ENCODE data around the gene FILIP1L.

The FILIP1L gene

DNA sequence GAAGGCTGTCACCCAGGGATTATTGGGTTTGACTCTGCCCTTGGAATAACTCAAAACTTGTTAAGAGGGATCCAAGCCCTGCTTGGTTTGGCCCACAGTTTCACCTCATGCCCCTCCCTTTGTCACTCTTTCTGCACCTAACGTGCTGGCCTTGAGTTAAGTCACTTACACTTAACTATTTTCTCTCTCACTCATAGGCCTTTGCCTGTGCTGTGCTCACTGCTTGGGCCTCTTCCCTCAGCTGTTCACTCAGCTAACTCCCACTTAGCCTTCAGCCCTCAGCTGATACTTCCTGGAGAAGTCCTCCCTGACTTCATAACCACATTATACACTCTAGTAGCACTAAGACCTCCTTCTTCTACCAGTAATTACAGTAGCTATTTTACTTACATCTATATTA, 163.4 kb downstream of the FILIP1L start:
- DNase-seq, result no peak

DNA sequence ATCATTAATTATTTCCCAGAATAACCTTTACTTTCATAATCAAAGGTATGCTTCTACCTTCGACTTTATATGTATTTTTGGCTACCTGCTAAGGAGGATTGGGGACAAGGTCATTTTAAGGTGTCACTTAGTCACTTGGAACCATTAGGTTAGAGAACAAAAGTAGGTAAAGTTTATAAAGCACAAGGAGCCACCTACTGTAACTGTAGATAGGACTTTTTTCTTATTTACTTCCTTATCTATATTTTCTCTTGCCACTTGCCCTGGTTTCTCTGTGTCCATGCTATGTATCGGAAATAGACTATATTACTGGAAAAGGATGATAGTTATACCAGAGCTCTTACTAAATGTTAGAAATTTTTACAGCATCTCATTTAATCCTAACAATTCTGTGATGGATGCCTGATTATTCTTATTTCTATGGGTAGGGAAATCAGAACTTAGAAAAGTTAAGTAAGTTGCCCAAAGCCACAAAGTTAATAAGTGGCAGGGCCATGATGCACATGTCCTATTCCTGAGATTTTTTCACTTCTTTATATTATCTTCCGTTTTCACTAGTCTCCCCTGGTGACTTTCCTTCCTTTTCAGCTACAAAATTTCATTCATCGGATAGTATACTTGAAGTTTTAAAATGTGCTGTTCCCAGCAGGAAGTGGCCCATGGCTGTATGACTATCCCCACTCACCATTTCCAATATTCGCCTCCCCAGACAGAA, 164.2 kb downstream of the FILIP1L start:
- no peak for DNase-seq

DNA sequence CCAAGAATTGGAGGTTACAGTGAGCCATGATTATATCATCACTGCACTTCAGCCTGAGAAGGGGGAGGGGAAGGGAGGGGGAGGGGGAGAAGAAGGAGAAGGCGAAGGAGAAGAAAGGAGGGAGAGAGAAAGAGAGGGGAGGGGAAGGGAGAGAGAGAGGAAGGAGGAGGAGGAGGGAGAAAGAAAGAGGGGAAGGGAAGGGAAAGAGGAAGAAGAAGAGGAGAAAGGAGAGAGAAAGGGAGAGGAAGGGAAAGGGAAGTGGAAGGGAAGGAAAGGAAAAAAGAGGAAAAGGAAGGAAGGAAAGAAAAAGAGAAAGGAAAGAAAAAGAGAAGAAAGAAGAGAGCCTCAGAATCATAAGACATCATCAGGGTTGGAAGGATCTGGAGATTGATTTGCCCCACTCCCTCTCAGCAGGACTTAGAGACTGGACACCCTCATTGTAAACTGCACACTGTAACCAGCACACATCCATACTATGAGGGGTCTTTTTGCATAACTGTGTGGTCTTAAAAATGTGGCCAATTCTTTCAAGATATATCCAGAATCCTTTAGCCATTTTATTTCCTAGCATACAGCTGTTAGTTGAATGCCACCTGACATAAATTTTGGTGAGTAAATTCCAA, 165.7 kb downstream of the FILIP1L start:
- no peak for DNase-seq

DNA sequence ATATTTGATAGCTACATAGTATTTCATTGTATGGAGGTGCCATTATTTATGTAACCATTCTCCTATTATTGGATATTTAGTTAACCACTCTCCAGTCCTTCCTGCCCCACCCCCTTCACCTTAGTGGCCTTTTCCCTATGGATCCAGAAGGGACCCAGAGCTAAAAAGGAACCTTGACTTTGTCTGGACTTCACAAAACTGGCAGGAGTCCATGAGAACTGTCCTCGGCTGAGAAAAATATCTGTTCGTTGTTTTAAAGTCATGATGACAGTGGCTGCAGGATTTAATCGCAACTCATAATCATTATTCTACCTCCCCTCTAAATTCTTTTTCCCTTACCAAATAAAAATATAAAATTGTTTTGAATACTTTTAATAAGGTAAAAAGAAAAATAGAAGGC, 166.9 kb downstream of the FILIP1L start:
- no peak for DNase-seq

DNA sequence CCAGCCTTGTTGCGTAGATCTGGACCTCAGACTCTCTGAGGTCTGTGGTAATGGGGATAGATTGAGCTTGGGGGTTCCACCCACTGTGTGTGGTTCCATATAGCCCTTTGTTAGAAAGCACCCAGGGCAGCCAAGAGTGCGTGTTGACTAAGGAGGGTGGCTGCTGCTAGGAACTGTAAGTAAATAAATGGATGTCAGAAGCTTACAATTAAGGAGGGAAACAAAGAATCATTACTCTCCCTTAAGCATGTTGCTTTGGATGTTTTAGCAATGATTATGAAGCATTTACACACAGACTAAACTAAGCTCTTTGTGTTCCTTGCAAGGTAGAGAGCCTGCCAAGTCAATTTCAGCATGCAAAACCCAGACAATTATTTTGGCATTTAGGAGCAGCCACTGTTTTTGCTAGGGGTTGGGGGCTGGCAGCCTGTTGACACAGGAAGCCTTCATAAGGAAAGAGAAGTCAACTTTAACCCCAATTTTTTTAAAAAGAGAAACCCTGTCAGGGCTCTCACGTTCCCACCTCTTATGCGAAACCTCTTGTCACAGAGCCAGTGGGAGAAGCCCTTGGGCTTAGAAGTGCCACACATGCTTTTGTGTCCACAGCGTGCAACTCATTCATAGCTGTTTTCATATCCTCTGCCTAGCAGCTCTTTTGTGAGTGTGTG, 168.8 kb downstream of the FILIP1L start:
- no peak for DNase-seq

DNA sequence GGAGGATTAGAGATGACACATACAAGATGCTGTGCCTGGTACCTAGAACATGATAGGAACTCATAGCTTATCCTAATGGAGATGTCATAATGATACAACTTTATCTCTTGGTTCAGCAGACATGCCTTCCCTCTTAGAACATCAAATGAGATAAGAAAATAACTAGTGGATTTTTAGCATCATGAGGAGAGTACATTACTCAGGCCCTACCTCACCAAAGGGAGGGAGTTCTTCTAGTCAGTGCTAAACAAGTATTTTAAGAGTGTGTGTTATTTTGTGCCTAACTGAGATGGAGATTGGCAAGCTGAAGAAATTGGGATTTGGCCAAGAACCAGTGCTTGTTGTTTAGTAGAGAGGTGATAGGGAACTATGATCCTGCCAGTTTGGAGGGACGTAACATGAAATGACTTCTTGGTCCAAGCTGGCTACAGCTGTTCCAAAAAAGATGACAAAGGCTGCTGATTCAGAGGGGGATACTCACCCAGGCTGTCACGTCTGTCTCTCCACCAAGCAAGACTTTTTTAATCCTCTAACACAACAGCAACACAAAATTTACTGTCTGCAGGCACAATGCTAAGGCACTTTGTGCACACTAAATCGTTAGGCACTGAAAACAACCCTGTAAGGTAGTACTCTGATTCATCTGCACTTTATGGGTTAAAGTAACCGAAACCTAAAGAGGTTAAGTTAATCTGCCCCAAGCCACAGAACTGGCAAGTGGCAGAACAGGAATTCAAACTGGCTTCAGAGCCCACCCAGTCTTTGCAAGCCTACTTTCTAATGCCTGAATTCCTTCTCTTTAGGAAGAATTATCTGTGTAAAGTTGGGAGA, 170.2 kb downstream of the FILIP1L start:
- no peak for DNase-seq

DNA sequence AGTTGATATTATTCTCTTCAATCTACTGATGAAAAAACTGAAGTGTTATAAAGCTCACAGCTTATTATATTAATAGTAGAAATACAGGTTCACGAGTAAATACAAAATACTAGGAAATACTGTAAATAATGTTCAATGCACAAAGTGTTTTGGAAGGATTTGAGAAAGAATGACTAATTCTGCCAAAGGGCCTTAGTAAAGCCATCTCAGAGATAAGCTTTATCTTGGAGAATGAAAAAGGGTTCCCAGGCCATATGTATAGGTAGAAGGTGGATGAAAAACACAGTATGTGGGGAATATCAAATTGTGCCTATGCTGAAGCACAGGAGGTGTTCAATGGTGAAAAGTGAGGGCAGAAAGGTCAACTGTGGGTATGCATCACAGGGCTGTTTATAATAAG, 173.1 kb downstream of the FILIP1L start:
- DNase-seq, result no peak

DNA sequence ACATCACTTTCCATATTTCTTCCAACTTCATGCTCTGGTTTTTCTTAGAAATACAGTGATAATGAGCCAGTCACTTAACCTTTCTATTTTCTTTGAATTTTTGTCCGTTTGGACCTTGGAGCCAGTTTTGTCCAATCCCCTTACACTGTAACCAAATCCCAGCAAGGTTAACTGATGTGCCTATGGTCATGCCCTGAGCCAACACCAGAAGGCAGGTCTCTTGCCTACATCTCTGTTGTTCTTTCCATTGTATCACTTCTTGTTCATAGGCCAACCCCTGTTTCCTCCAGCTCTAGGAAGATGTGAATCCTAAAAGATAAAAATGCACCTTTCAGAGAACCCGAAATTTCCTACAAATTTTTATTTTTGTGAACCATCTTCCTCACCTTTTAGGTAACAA, 174.0 kb downstream of the FILIP1L start:
- no peak for DNase-seq

DNA sequence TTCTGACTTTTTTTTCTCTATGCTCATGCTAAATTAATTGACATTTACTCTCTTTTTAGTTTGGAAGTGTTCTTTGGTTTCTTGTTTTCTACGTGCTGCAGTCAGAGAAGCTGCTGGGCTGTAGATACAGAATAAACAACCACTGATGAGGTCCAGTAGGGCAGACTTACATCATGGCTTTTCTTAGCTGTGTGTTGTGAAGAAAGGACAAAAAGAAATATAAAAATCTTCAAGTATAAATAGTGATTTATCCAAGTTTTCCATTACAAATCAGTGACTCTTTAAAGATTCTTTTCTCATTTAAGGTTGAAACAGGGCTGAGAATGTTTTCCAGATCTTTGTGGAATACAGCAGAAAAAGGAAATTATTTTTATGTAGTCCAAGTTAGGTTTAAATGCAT, 174.4 kb downstream of the FILIP1L start:
- DNase-seq, result no peak

DNA sequence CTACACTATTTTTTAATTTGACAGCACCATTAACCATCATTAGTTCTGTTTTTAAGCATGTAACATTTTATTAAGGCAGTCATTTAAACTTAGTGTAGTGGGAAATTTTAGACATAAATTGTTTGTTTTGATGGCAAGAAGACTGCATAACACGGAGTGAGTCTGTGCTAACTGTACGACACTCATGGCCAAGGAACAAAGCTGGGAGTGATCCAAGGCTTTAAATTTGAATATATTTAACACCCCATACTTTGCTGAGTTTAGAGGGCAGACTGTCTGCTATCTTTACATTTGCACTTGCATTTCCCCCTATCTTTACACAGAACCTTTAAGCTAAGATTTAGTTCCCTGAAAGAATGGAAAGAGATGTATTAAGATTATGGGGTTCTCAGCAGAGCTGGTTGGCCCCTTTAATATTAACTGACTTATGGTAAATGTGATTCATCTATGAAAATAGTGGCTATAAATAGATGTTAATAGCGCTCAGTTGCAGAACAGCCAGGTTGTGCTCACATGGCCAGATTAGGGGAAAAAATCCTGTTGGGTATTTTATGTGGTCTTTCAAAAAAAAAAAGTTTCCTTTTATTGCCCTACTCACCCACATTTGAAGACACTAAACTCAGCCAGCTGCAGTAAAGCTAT, 175.9 kb downstream of the FILIP1L start:
- no peak for DNase-seq

DNA sequence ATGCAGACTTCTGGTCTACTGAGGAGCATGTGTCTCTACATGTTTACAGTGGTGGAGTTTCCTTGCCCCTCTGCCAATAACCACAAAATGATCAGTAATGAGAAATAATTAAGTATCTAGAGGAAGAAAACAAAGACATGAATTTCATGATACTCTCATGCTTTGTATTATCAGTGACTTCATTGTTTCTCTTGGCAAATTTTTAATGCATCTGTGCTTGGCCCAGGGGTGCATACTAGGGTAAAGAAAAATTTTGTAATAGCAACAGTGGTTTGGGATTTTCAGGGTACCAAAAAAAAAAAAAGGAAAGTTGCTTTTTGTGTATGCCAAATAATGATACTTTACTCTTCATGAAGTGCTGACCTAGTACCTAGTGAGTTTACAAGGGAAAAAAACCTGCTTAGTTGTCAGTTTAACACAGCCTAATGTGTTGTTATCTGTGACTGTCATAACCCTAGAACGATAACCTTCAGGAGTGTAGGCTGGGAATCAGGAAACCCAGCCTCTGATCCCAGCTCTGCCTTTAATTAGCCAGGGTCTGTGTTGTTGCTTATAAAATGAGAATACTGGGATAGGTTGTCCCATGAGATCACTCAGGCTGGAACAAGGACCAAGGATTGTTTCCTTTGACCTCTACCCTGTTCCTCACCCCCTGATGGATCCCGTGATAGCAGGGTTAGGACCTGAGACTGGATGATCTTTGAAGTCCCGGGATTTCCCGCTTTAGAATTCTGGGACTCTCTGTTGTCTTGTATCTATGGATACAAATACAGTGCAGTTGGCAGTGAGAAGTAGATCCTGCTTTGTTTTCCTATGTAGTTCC, 179.1 kb downstream of the FILIP1L start:
- no peak for DNase-seq

DNA sequence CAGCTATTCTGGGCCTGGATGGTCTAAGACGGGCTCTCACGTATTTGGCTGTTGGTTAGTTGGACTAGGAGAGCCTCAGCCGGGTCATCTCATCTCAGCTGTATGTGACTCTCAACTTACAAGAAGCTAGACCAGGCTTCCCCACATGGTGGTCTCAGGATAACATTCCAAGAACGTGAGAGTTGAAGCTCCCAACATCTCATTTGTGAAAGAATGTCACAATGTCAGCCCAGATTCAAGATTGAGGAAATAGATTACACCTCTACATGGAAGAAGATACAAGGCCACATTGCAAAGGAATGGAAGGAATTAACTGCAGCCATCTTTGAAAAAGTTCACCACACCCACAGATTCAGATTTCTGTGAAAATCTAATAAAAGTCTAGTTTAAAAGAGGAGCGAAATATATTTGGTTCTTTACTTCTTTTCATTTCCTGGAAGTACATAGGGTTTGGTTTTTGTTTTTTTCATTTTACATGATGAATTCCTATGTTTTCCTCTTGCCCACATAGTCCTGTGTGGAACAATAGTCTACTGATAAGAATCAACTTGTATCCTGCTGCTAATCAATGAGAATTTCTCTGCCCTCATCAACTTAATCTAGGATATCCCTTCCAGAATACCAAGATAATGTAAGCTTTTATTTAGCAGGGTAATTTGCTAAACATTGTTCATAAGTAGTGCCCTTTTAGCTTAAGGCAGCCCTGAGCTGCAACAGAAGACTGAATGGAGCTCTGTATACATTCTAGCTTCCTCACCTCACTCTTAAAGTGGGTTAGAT, 180.1 kb downstream of the FILIP1L start:
- no peak for DNase-seq

DNA sequence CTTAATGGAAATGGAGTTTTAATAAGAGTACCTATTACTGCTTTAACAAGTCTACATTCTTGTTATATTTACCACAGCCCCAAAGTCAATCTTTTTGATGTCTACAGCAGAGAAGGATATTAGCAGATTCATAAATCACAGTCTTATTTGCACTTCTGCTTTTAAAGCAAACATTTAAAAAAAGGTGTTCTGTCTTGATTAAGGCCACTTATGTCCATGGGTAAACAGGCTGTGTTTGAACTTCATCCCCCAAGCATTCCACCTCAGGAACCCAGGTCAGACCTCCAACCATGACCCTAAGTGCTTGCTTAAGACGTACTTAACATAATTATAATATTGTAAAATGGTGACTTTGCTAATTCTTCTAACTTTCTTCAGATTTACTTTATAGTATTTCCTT, 183.2 kb downstream of the FILIP1L start:
- DNase-seq, result no peak

DNA sequence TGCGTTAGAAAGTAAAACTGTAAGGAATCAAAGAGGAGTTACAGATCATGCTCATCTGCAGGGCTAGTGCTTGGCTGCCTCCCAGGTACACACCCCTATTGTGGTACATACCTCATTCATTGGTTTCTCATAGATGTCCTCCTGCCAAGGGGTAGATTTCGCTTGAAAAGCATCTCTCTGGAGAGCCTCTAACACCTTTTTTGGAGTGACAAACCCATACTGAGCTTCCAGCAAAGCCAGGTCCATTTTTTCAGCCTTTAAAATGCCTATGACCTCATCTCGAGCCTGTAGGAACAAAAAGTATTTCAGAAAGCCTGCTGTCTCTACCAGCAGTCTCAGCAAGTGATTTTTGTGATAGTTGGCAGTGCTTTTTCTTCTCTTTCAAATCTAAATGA, 184.6 kb downstream of the FILIP1L start:
- DNase-seq, result no peak

DNA sequence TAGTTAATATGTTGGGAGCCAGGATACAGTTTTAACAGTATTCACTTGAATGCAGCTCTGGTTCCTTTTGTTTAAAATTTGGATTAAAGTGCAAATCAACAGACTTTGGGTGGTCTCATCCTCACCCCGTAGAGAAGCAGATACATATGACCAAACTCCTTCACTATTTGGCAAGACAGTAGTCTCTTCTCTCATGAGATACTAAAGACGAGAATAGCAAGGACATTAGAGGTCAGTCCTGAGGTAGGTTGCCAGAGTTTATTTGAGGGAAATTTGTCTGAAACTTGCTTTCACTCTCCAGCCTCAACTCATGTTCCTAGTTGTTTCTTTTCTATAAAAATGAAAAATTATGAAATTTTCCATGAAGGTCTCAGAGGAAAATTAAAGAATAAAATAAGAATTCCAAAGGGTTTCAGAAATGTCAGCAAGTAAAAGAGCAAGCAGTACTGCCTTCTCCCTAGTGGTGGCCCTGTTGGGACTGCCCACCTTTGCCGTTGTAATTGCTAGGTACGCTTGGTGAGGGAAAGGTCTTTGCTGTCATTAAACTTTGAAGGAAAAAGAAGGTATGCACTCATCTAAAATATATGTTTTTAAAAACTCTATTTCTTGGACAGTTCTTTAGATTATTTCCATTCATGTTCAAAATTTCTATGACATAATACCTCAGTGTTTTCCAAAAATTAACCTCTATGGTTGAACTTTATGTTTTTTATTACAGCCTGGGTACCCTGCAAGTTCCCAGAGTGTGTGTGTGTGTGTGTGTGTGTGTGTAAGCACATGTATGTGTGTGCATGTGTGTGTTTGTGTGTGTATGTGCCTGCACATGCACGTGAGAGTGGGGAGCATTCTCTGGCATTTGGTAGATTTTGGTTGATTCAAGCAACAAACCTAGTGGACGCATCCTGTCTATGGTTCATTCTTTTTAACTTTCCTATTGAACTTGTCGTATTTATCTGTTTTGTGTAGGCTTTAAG, 185.2 kb downstream of the FILIP1L start:
- DNase-seq, result no peak

DNA sequence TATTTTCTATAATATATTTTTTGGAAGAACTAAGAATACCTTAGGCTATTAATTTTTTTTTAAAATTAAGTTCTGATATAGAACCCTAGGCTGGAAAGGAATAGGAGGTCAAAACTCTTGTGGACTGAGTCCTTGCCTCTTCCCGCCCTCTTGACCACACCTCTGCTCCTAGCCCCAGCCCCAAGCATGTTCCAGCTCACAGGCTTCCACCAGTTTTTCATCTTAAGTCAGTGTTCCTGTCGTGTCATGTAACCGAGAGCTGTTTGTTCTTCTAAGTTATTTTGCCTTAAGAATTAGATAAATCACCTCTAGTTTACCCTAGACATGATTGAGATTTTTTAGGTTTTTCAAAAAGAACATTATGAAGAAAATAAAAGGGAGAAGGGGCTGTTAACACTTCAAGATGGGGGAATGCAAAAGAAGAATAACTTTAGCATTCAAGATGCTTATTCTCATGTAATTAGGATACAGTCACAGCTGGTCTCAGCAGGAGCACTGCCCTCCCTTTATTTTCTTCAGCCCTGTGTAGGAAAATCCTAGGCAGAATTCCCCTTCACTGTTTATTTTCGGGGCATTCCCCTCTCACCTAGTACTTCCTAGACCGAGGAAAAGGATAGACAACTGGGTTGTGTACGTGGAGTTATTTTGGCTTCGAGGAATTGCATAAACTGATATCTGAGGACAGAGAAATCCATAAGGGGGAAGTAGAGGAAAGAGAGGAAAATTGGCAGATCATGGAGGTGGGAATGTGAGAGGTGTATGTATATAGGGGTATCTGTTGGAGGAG, 186.4 kb downstream of the FILIP1L start:
- no peak for DNase-seq

DNA sequence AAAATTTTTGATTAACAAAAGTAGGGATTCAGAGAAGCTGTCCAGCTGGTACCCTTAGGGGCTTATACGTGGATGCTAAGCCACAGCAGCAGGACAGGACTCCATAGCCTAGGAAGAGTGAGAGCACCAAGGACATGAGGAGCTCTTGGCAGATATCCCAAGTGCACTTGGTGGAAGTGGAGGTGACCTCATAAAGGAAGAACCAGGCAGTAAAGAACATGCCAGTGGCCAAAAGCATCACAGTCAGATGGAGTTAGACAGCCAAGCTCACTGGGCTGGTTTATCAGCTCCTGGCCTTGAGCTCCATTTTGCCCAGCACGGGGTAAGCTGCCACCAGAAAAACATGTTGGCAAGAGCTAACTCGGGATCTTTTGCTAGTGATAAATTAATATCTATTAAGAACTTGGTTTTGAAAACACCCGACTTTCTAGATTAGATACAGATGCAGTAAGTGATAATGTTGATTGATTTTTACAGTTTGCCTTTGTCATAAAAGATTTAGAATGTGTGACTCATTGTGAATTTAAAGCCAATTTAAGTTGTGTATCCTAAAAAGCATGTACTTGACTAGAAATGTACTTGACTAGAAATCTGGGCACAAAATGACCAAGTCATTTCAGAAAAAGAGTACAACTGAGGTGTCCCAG, 188.6 kb downstream of the FILIP1L start:
- no peak for DNase-seq

DNA sequence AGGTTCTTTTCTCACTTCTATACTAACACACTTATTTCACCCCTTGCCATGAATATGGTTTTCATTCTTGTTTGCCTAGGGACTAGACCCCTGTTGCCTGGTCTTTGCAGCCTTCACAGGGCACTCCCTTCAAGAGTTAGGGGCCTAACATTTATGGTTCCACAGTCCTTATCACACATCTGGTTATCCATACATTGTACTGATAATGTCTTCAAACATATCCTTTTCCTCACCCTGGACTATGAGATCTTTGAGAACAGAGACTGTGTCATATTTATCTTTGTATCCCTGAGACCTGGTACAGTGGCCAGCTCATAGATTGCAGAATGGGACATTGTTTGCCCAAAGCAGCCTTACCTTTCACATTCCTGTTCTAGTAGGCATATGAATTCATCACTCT, 190.4 kb downstream of the FILIP1L start:
- DNase-seq, result no peak
